H1 (cell line): ENCODE results near the gene PDE4D.

Experiments
- CBX8 ChIP-seq: fragments of 300-800, 300-1000 bp; sonication (generic); IDR thresholded peaks from 2 replicates; pipeline ENCODE4 v1.7.1; 2016; ENCODE audit warnings: low read depth, low read length, borderline replicate concordance
- HDAC2 ChIP-seq, 2 experiments: fragments of 300-600 bp in 1 of 2; sonication (generic) in 1 of 2; IDR thresholded peaks; 2 replicates each; pipeline ENCODE4 v1.6.1; 2011 to 2012; ENCODE audit warnings: low read depth in 2 of 2, low read length in 2 of 2, mild to moderate bottlenecking in 2 of 2, moderate library complexity in 2 of 2, borderline replicate concordance in 1 of 2, inconsistent platforms in 1 of 2
- JUND ChIP-seq: IDR thresholded peaks from 2 replicates; pipeline ENCODE4 v1.6.1; 2011; ENCODE audit warnings: mild to moderate bottlenecking, improper control_type of control experiment, low read length
- SUZ12 ChIP-seq: fragments of 200-600 bp; sonication (generic); IDR thresholded peaks from 2 replicates; pipeline ENCODE4 v1.6.1; 2012; ENCODE audit warnings: mild to moderate bottlenecking, inconsistent platforms, low read length, moderate library complexity, mixed read lengths
- TF ChIP-seq, protein P1 (sequence below), 3 experiments: IDR thresholded peaks; 1 replicate in 2 of 3; 2 replicates in 1 of 3; pipeline versions ENCODE4 v1.5.1 to v1.6.1; 2011; ENCODE audit warnings: low read length in 3 of 3, mild to moderate bottlenecking in 3 of 3, inconsistent platforms in 2 of 3, low read depth in 1 of 3, moderate library complexity in 1 of 3; ENCODE audit not compliant: insufficient read depth in 1 of 3; ENCODE audit errors: control extremely low read depth in 1 of 3
- TF ChIP-seq, protein P2 (sequence below): IDR thresholded peaks from 2 replicates; pipeline ENCODE4 v1.6.1; 2011; ENCODE audit warnings: low read depth, mild to moderate bottlenecking, low read length; ENCODE audit not compliant: insufficient read depth

DNA sequence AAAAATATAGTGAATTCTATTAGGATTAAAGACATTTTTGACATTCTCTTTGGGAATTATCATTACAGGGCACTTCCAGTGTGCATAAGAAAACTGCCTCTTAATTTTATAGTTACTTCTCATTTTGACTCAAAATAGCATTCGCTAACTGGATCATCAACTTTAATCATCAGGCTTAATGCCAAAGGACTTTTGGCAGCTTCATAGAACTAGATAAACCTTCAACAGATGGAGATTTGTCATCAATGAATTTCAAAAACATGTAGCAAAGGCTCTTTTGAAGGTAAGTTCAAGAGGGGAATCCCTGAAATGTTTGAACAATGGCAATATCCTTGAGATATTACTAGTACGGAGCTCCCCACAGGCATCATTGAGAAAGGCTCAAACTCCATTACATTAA, 447.2 kb downstream of the PDE4D start:
- TF ChIP-seq, protein P1, sequence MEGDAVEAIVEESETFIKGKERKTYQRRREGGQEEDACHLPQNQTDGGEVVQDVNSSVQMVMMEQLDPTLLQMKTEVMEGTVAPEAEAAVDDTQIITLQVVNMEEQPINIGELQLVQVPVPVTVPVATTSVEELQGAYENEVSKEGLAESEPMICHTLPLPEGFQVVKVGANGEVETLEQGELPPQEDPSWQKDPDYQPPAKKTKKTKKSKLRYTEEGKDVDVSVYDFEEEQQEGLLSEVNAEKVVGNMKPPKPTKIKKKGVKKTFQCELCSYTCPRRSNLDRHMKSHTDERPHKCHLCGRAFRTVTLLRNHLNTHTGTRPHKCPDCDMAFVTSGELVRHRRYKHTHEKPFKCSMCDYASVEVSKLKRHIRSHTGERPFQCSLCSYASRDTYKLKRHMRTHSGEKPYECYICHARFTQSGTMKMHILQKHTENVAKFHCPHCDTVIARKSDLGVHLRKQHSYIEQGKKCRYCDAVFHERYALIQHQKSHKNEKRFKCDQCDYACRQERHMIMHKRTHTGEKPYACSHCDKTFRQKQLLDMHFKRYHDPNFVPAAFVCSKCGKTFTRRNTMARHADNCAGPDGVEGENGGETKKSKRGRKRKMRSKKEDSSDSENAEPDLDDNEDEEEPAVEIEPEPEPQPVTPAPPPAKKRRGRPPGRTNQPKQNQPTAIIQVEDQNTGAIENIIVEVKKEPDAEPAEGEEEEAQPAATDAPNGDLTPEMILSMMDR (IDR thresholded peaks at IDR 0.05; ENCODE audit: control extremely low read depth in 1 of 3, insufficient read depth in 1 of 3, low read depth in 1 of 3, low read length in 3 of 3) = no peak
- TF ChIP-seq HDAC2 (IDR thresholded peaks at IDR 0.05; ENCODE audit: borderline replicate concordance in 1 of 2, low read depth in 2 of 2, low read length in 2 of 2) (no peak), JUND (no peak), CBX8 (no peak), SUZ12 (no peak)
- TF ChIP-seq, protein P2, sequence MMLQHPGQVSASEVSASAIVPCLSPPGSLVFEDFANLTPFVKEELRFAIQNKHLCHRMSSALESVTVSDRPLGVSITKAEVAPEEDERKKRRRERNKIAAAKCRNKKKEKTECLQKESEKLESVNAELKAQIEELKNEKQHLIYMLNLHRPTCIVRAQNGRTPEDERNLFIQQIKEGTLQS = no peak
